Endothelial cell (in vitro differentiated cells): ENCODE results near the gene CHAC1. TPM values are rescaled to one million over a fixed set of nuclear protein-coding genes. Genes with fewer than 3 reads are reported as not detected.
A peak's percentile ranks its signal among the peaks of the same experiment; 100 is the strongest.

ENCODE experiments used
- DNase-seq: peaks from one replicate; pipeline ENCODE4 v3.0.0; 2021; ENCODE audit warnings: low spot score
- H3K27ac Mint-ChIP-seq: one replicate; pipeline ENCODE4 v1.8.0; 2021; ENCODE audit warnings: mixed read lengths, inconsistent platforms; ENCODE audit not compliant: unreplicated experiment
- H3K27me3 Mint-ChIP-seq: one replicate; pipeline ENCODE4 v1.8.0; 2021; ENCODE audit warnings: mild to moderate bottlenecking, moderate library complexity, mixed read lengths, inconsistent platforms; ENCODE audit not compliant: unreplicated experiment
- H3K36me3 Mint-ChIP-seq: one replicate; pipeline ENCODE4 v1.8.0; 2021; ENCODE audit warnings: mild to moderate bottlenecking, low read depth, mixed read lengths, inconsistent platforms; ENCODE audit not compliant: unreplicated experiment
- H3K4me1 Mint-ChIP-seq: one replicate; pipeline ENCODE4 v1.8.0; 2021; ENCODE audit warnings: mild to moderate bottlenecking, mixed read lengths, inconsistent platforms; ENCODE audit not compliant: unreplicated experiment
- H3K4me3 Mint-ChIP-seq: one replicate; pipeline ENCODE4 v1.8.0; 2021; ENCODE audit warnings: mild to moderate bottlenecking, mixed read lengths, inconsistent platforms; ENCODE audit not compliant: unreplicated experiment
- H3K9me3 Mint-ChIP-seq: one replicate; pipeline ENCODE4 v1.8.0; 2021; ENCODE audit warnings: mixed read lengths, inconsistent platforms; ENCODE audit not compliant: unreplicated experiment
- total RNA-seq: library from RNA; stranded (reverse); fragmentation: NEBNext Ultra II Directional; extraction: Animal tissue kit (Norgen Biotek cat#: 25700); gene quantifications from one replicate; pipeline ENCODE4 v1.2.1, GENCODE V29; 2021; ENCODE audit not compliant: unreplicated experiment
- TF ChIP-seq, protein P1 (sequence below): fragments of 200-600 bp; sonication (generic); IDR thresholded peaks from one replicate; pipeline ENCODE4 v1.5.0; 2021; ENCODE audit warnings: antibody characterized with exemption; ENCODE audit not compliant: unreplicated experiment

CHAC1 gene
- total RNA-seq, 1 donor from 2014 or later: 16.4 TPM

DNA sequence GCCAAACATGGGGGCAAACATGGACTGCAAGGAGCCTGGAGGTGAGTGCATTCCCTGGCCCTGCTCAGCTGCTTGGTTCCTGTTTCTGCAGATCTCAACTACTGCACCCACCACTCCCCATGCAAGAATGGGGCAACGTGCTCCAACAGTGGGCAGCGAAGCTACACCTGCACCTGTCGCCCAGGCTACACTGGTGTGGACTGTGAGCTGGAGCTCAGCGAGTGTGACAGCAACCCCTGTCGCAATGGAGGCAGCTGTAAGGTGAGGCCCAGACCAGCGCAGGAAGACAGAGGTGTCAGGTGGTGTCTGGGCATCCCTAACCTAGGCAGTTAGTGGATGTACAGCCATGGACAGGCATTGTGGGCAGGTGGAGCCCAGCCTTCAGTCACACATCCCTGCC lies 18.8 kb upstream of the CHAC1 start:
- TF ChIP-seq, protein P1, sequence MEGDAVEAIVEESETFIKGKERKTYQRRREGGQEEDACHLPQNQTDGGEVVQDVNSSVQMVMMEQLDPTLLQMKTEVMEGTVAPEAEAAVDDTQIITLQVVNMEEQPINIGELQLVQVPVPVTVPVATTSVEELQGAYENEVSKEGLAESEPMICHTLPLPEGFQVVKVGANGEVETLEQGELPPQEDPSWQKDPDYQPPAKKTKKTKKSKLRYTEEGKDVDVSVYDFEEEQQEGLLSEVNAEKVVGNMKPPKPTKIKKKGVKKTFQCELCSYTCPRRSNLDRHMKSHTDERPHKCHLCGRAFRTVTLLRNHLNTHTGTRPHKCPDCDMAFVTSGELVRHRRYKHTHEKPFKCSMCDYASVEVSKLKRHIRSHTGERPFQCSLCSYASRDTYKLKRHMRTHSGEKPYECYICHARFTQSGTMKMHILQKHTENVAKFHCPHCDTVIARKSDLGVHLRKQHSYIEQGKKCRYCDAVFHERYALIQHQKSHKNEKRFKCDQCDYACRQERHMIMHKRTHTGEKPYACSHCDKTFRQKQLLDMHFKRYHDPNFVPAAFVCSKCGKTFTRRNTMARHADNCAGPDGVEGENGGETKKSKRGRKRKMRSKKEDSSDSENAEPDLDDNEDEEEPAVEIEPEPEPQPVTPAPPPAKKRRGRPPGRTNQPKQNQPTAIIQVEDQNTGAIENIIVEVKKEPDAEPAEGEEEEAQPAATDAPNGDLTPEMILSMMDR: no peak

DNA sequence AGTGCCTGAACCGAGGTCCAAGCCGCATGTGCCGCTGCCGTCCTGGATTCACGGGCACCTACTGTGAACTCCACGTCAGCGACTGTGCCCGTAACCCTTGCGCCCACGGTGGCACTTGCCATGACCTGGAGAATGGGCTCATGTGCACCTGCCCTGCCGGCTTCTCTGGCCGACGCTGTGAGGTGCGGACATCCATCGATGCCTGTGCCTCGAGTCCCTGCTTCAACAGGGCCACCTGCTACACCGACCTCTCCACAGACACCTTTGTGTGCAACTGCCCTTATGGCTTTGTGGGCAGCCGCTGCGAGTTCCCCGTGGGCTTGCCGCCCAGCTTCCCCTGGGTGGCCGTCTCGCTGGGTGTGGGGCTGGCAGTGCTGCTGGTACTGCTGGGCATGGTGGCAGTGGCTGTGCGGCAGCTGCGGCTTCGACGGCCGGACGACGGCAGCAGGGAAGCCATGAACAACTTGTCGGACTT lies 17.0 kb upstream of the CHAC1 start:
- TF ChIP-seq, protein P1: no peak
- Mint-ChIP-seq H3K36me3 (peaks cover 76% of the 10 kb centered on the region), H3K4me3 (peak overlapping the region; percentile 97)

More for the DNA sequence above, 18.8 kb upstream of the CHAC1 start:
- Mint-ChIP-seq H3K4me1 (peaks cover 80% of the 10 kb centered on the region), H3K36me3 (peaks cover 87% of the 10 kb centered on the region), H3K4me3 (peak overlapping the region; percentile 97), H3K27me3 (peaks cover 41% of the 10 kb centered on the region), H3K9me3 (no peaks in the 10 kb centered on the region), H3K27ac (no peak overlapping the region)
- no peak for DNase-seq

DNA sequence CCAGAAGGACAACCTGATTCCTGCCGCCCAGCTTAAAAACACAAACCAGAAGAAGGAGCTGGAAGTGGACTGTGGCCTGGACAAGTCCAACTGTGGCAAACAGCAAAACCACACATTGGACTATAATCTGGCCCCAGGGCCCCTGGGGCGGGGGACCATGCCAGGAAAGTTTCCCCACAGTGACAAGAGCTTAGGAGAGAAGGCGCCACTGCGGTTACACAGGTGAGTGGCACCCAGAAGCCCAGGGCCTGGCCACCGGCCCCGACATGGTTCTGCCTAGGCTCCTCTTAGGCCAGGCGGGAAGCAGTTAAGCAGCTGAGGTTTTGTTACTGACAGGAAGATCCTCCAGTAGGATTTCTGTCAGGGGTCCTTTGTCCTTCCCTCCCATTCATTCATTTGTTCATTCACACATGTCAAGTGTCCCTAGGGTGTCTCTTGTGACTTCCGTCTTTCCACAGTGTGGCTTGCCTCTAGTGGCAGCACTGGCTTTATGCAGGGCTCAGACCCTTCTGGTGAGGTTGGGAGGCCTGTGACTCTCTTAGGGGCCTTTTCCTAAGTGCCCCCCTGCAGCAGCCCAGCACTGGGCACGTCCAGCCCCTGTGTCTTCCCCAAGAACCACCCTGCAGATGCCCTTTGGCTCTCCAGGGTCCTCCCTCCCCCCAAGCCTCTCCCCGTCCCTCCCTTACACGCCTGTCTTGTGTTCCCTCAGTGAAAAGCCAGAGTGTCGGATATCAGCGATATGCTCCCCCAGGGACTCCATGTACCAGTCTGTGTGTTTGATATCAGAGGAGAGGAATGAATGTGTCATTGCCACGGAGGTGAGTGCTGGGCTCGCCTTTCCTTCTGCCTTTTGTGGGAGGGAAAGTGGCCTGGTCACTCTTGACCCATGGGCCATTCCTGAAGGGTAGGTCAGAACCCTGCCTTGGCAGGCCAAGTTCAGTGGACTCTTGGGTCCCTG lies 16.3 kb upstream of the CHAC1 start:
- Mint-ChIP-seq H3K27me3 (peaks cover 34% of the 10 kb centered on the region), H3K9me3 (no peaks in the 10 kb centered on the region), H3K27ac (peak overlapping the region; percentile 53), H3K4me3 (peak overlapping the region; percentile 97), H3K36me3 (peaks cover 69% of the 10 kb centered on the region), H3K4me1 (peaks cover 76% of the 10 kb centered on the region)
- no peak for DNase-seq
- TF ChIP-seq, protein P1: no peak

More for the DNA sequence above, 17.0 kb upstream of the CHAC1 start:
- H3K4me1 Mint-ChIP-seq: peaks cover 80% of the 10 kb centered on the region
- no peaks in the 10 kb centered on the region for H3K9me3 Mint-ChIP-seq
- peak overlapping the region; percentile 5 for H3K27ac Mint-ChIP-seq
- no peak for DNase-seq
- peaks cover 39% of the 10 kb centered on the region for H3K27me3 Mint-ChIP-seq

DNA sequence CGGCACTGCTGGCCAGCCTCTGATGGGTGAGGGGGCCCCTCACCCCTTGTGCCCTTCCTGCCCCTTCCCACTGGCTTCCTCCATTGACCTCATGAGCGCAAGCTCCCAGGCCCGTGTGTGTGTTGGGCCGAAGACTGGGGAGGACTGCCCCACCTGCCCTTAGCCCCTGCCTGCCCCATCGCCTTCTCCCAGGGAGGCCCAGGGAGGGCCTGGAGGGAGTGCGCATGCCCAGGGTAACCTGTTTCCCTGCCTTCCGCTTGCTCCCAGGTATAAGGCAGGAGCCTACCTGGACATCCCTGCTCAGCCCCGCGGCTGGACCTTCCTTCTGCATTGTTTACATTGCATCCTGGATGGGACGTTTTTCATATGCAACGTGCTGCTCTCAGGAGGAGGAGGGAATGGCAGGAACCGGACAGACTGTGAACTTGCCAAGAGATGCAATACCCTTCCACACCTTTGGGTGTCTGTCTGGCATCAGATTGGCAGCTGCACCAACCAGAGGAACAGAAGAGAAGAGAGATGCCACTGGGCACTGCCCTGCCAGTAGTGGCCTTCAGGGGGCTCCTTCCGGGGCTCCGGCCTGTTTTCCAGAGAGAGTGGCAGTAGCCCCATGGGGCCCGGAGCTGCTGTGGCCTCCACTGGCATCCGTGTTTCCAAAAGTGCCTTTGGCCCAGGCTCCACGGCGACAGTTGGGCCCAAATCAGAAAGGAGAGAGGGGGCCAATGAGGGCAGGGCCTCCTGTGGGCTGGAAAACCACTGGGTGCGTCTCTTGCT lies 15.3 kb upstream of the CHAC1 start:
- TF ChIP-seq, protein P1: no peak
- no peak for DNase-seq
- H3K4me1 Mint-ChIP-seq: peaks cover 74% of the 10 kb centered on the region
- peaks cover 35% of the 10 kb centered on the region for H3K27me3 Mint-ChIP-seq
- peak overlapping the region; percentile 63 for H3K27ac Mint-ChIP-seq
- peaks cover 64% of the 10 kb centered on the region for H3K36me3 Mint-ChIP-seq
- no peaks in the 10 kb centered on the region for H3K9me3 Mint-ChIP-seq
- H3K4me3 Mint-ChIP-seq: peak overlapping the region; percentile 97
